VCaP (cell line): ENCODE data around the gene TMEM18.

Experiments
- H3K27ac ChIP-seq: fragments of 450-650 bp; 2 replicates; pipeline ENCODE4 v1.5.1; 2017
- TF ChIP-seq, protein P1 (sequence below): fragments of 450-650 bp; conservative IDR thresholded peaks from 2 replicates; pipeline ENCODE4 v1.5.1; 2017; ENCODE audit warnings: mild to moderate bottlenecking, moderate library complexity

TMEM18 gene

DNA sequence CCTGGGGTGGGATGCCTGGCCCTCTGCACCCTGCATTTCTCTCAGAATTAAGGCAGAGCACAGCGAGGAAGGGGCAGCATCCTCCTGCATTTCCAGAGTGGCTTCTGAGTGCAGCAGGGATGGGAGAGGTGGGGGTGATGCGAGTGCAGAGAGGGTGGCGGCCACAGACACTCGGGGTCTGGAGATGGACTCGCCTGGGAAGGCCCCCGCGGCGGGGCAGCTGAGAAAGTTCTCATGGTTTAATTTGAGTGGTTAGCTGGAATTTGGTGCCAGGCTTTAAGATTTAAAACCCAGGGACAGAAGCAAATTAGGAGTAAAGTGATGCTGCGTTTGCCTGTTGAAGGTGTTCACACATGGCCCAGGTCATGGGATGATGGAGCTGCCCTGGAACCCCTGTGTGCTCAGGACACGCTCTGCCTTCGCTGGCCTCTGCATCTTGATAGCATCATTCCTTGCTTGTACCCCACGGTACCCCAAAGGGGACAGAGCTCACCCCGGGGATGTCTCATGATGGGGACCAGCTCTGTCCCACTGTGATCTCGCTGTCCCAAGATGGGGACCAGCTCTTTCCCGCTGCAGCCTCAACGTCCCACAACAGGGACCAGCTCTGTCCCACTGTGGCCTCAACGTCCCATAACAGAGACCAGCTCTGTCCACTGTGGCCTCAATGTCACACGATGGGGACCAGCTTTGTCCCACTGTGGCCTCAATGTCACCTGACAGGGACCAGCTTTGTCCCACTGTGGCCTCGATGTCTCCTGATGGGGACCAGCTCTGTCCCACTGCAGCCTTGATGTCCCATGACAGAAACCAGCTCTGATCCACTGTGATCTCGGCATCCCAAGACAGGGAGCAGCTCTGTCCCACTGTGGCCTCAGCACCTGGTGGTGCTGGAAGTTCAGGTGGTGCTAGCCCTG lies 27.5 kb downstream of the TMEM18 start:
- TF ChIP-seq, protein P1, sequence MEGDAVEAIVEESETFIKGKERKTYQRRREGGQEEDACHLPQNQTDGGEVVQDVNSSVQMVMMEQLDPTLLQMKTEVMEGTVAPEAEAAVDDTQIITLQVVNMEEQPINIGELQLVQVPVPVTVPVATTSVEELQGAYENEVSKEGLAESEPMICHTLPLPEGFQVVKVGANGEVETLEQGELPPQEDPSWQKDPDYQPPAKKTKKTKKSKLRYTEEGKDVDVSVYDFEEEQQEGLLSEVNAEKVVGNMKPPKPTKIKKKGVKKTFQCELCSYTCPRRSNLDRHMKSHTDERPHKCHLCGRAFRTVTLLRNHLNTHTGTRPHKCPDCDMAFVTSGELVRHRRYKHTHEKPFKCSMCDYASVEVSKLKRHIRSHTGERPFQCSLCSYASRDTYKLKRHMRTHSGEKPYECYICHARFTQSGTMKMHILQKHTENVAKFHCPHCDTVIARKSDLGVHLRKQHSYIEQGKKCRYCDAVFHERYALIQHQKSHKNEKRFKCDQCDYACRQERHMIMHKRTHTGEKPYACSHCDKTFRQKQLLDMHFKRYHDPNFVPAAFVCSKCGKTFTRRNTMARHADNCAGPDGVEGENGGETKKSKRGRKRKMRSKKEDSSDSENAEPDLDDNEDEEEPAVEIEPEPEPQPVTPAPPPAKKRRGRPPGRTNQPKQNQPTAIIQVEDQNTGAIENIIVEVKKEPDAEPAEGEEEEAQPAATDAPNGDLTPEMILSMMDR: no peak
- H3K27ac ChIP-seq: no peak overlapping the region

DNA sequence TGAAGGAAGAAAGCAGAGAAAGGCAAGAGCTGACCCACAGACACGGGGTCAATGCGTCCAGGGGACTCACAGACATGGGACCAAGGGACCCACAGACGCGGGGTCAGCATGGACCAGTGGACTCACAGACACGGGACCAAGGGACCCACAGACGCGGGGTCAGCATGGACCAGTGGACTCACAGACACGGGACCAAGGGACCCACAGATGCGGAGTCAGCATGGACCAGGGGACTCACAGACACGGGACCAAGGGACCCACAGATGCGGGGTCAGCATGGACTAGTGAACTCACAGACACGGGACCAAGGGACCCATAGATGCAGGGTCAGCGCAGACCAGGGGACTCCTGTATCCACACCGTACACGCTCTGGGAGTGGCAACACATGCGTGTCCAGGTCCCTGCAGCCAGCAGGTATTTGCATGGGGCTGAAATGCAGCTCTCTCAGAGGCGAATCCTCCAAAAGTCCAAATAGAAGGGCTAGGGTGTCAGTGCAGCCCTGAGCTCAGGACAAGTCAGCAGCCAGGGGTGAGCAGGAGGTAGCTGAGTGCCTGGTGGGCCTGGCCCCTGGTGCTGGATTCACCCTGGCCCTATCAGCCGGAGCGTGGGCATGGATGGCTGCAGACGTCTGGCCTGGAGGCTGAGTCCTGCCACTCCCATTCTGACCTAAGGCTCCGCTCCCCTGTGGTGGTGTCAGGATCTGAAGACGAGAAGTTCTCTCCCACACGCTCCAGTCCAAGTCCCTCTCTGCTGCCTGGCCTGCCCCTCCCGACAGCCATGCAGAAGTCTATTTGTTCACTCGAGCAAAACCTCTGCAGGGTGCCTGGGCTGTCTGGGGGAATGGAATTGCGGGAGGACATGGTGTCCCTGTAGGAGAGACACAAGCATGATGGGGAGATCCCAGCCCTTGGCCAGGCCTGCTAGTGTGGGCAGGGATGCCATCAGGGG lies 28.5 kb downstream of the TMEM18 start:
- no peak overlapping the region for H3K27ac ChIP-seq
- TF ChIP-seq, protein P1: no peak

DNA sequence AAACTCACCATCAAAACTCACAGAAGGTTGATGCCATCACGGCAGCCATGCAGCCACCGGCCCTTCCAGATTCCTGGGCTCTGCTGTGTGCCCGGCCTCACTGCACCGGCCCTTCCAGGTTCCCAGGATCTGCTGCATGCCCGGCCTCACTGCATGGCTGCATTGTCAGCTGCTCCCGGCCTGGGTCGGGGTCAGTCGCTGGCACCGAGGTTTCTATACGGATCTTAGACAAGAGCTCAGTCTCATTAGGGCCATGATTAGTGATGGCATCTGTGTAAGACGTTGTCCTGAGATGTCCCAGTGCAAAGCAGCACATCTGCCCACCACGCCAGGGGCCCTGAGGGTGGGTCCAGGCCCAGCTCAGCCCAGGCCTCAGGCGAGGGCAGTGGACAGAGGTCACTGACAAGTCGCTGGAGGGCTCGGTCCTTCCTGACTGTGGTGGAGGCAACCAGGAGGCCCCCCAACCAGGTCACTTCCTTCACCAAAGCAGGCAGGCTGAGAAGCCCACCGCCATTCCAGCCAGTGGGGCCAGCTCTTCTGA lies 29.4 kb downstream of the TMEM18 start:
- TF ChIP-seq, protein P1: no peak
- H3K27ac ChIP-seq: no peak overlapping the region

DNA sequence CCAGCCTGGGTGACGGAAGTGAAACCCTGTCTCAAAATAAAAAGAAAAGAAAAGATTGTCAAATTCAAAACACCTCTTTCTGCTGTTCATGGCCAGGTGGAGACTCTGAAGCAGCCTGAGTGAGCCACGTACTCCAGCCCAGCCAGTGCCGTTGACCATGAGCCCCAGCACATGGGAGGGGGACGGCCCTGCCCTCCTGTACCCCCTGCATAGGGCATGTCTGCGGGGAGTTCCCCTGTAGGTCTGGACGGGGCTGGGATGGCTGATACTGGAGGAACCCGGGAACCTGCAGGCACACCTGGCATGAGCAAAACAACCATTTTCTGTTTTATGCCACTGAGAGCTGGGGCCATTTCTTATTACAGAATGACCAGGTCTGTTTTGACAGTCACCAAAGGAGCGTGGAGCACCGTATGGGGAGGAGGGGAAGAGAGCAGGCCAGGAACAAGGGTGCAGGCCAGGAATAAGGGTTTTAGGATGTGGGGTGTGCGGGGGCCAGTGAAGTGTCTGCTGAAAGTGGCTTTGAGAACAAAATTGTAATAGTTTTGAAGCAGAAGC lies 30.1 kb downstream of the TMEM18 start:
- no peak overlapping the region for H3K27ac ChIP-seq
- TF ChIP-seq, protein P1: no peak

DNA sequence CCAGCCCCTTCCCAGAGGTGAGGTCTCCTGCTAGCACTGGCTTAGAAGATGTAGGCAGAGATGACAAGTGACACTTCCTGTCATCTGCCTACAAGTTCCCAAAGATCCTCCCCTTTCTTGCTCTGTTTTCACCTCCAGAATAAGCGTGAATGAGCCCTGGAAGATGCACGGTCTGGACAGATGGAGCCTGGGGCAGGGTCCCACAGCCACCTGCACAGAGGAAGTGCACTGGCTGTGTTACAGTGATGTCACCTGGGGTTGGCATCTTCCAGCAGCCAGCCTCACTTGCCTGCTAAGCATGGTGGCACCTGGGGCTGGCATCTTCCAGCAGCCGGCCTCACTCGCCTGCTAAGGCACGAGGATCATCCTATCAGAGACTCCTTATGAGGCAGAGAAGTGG lies 32.3 kb downstream of the TMEM18 start:
- TF ChIP-seq, protein P1: no peak
- no peak overlapping the region for H3K27ac ChIP-seq

DNA sequence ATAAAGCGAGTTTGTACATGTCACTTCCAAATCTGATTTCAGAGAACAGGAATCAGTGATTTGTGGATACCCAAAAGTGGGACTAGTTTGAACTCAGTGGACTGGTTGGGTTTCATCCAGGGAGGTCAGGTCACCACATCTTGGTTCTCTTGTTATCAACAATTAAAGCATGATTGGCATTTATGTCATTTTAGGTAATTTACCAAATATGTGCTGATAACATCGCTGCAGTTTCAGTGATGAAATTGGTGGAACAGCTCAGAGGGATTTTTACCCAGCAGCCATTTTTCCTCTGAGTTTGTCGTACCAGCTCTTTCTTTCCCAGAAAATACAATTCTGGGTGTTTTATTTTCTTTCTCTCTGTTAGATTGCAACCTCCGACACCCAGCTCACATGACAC lies 33.4 kb downstream of the TMEM18 start:
- TF ChIP-seq, protein P1: no peak
- no peak overlapping the region for H3K27ac ChIP-seq

DNA sequence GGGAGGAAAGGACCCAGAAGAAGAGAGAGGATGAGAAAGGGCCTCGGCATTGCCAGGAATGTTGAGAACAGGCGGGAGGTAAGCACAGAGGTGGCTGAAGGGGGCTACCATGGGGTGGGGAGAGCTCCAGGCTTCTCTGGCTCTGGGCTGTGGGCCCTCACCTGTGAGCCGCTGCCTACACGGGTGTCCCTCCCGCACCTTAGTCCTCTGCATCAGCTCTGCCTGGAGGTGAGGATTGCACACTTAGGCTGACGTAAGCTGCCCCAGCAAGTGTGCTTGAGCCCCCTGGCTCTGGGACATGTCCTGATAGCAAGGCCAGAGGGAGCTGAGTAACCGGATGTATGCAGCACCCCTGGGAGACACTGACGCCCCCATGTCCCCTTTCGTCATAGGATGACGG lies 33.9 kb downstream of the TMEM18 start:
- no peak overlapping the region for H3K27ac ChIP-seq
- TF ChIP-seq, protein P1: no peak
